Stimulated activated CD4-positive, alpha-beta T cell treated with anti-CD3 and anti-CD28 coated beads, Interleukin-15, amount 100 ng/mL, for 24 hours (primary cell): ENCODE results near the gene ZNF101.

Experiments used
- DNase-seq: peaks from one replicate; pipeline ENCODE4 v3.0.0-alpha.2; 2020

ZNF101 gene

GRCh38 chr19:19642506-19643157, 26.0 kb upstream of the ZNF101 start:
- peak; percentile 70 for DNase-seq

DNA sequence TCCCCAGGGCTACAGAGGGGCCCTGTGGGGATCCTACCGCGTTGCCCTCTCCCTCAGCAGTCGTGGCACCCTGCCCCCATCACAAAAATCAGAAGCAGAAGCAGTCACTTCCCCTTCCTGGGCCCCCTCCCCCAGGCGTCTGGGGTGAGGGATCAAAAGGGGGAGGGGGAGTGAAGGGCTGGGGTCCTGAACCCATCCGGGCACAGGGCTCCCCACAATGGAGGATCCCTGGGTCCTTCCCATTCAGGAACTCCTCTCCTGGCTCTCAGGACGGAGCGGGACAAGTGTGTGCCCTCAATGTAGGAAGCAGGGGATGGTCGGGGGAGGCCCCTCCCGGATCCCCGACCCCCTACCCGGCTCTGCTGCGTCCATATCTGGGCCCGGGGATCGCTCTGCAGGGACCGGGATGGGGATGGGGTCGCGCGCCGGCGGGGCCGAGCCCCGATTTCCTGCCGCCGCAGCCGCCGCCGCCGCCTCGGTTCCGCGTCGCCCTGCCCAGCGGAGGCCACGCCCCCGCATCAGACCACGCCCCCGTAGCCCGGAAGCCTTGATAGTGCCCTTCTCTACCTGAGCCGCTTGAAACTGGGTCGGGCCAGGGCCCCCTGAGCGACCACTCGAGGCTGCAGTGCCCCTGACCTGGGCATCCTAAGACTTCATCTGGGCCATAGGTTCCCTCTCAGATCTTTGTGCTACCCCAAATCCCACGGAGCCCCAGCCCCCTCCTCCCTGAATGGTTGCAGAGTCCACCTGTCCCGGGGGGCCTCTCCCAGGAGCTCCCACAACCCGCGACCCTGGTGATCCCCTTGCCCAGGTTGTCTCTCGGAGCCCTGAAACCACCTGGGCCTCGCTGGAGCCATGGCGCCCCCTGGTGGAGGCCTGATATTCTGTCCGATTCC, 25.2 kb upstream of the ZNF101 start, which contains the start of gene GMIP:
Gene GMIP, minus strand, starts transcription at position 500 of the 896 bp plus-strand sequence. Its CDS starts 128 bp downstream, at position 372.
- peak; percentile 90 for DNase-seq

- no peak for DNase-seq
Measured at GRCh38 chr19:19644054-19644388, 24.6 kb upstream of the ZNF101 start.

DNA sequence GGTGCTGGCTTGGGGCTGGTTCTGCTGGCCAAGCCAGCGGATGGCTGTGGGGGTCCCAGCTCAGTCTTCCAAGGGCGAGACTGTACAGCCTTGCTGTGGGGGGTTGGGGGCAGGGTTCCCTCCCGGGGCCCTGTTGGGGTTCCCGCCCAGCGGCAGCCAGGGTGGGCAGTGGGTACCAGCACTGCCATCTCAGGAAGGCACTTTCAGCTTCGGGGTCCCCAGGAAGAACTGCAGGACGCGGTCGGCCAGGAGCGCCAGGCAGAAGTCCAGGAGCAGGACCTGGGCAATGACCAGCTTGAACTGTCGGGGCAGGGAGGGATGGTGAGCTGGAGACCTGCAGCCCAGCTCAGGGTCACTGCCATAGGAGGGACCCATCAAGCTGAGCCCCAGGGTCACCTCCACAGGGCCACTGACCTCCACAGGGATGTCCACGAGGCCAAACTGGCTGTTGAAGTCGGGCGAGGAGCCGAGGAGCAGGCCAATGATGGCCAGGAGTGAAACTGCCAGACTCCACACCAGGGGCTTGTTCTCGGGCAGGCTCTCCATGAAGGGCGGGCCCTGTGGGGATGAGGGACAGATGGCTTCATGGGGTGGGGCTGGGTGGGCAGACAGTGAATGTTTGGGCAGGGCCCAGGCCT, 23.3 kb upstream of the ZNF101 start:
- DNase-seq = no peak

DNA sequence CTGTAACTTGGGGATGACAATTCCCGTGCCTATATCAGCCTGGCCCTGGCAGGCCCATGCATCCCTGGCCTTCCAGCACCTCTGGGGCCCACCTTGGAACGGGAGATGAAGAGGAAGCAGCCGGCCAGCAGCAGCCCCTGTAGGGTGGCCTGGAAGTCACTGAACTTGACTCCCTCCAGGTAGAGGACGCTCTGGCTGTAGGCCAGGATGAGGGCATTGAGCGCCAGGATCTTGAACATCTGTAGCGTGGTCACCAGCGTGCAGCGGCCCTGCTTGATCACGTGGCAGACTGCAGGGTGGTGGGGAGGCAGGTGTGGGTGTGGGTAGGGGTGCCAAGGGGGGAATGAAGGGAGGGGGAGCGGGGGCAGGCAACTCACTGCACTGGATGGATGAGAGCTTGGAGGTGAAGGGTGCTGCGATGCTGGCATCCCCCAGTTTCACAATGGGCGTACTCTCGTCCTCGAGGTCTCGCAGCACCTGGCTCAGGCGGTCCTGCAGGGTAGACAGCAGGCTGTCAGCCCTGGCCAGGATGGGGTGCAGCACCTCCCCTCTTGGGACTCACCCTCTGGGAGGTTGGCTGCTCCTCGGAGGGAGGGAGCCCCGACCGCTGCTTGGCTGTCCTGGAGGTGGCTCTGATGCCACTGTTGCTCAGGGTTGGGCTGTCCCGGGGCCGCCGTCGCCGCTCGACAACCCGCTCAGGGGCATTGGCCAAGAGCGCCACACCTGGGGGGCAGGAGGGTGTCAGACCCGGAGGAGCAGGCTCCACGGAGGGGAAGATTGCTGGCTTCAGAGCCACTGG, 21.4 kb upstream of the ZNF101 start:
- DNase-seq = no peak

GRCh38 chr19:19649155-19649554, 19.5 kb upstream of the ZNF101 start:
- DNase-seq = no peak

DNA sequence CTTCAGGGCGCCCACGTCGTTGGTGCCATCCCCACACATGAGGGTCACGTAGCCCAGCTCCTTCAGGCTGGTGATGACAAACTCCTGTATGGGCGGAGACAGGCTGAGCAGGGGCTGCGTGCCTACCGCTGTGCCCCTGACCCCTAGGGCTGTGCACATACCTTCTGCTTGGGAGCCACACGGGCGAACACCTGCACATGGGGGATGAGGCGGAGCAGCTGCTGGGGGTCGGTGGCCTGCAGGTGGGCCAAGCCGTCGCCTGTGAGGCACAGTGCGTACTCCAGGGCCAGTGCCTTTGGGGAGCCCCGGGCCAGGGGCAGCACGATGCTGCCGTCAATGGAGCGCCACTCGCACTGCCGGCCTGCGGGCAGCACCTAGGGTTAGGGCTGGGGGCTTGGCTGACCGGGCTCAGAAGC, 19.1 kb upstream of the ZNF101 start:
- no peak for DNase-seq

GRCh38 chr19:19650331-19650730, 18.3 kb upstream of the ZNF101 start:
- no peak for DNase-seq

- DNase-seq = no peak
Measured at GRCh38 chr19:19651076-19651475, 17.6 kb upstream of the ZNF101 start.

GRCh38 chr19:19652482-19653295, 15.9 kb upstream of the ZNF101 start:
- DNase-seq = no peak

DNA sequence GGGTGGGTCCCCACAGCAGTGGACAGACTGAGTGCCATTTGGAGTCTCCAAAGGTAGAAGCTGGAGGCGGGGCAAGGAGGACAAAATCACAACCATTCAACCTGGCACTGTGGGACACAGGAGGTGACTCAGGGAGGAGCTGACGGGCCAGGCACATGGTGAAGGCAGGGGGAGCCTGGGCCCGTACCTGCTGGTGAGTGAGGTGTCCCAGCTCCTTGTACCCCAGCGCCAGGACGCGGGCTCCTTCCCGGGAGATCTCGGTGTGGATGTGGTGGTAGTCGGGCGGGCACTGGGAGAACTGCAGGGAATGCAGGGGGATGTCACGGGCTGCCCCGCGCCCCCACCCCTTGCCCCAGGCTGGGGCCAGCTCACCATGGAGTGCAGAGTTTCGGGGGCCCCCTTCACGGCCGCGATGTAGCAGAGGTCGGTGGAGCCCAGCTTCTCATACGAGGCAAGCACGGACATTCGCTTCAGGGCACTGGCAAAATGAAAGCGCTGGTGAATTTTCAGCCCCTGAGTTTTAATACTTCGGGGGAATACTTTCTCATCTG, 15.0 kb upstream of the ZNF101 start:
- no peak for DNase-seq

DNA sequence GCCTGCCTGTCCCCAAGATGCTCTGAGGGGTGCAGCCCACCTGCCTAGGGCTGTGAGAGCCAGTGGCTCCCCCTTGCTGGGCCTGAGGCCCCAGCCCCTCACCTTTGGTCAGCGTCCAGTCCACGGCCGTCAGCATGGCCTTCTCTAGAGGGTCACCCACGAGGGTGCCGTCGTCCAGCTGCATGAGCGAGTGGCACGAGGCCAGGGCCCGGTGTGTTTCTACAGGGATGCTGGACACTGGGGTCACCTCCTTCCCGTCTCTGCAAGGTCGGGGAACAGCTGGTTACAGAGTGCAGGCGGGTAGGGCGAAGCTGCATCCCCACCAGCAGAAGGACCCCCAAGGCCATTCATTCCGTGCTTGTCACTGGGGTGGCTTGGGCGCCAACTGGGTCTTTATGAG, 14.2 kb upstream of the ZNF101 start:
- no peak for DNase-seq

GRCh38 chr19:19655051-19655594, 13.5 kb upstream of the ZNF101 start:
- no peak for DNase-seq

- no peak for DNase-seq
Measured at GRCh38 chr19:19655641-19656343, 12.8 kb upstream of the ZNF101 start.

DNA sequence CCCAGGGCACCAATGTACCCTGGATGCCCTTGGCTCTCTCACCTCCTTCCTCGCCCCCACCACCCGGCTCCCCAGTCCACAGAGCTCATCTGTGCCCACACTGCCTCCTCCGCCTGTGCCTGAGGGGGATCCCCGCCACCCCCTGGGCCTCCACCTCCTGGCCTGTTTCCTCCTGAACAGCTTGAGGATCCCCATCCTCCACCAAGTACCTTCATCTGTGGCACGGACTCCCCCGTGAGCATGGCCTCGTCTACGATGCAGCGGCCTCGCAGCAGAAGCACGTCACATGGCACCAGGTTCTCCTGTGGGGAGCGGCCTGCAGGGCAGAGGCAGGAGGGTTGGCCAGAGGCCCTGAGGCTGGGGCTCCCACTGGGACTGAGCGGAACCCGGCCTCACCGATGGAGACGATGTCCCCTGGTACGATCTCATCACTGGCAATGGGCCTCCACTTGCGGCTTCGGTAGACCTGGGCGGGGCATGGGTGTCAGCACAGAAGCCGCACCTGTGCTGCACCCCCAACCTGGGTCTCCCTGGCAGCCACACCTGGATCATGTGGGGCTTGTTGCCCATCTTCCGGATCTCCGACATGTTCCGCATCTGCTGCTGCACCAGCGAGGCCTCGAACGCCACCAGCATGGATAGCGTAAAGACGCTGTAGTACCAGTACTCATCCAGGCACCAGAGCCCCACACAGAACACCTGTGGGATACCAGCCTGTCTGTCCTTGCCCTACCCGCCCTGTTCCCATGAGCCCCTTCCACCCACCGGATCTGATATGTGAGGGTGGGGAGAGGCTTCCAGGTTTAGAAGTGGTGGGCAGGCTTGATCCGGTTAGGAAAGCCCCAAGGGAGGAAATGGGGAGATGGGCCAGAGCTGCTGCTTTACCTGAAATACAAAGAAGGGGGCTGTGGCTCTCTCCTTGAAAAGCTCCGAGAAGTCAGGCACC, 11.9 kb upstream of the ZNF101 start:
- DNase-seq = no peak

DNA sequence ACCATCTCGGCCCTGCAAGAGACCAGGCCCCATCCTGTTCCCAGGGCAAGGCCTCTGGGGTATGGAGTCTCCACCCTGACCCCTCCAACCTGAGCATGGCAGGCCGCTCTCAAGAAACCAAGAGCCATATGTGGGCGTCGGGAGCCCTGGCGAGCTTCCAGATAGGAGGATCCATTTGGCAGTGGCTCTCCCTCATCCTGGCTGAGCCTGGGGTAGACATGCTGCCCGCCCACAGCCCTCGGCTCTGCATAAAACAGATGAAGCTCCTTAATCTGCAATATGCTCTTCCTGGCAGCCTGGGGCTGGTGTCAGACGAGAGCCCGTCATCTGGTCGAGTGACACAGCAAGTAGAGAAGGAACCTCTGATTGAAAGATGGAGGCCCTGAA, 11.2 kb upstream of the ZNF101 start:
- no peak for DNase-seq

- no peak for DNase-seq
Measured at GRCh38 chr19:19659646-19660245, 8.9 kb upstream of the ZNF101 start.

- DNase-seq = no peak
Measured at GRCh38 chr19:19661141-19661674, 7.4 kb upstream of the ZNF101 start.
